Breast epithelium (tissue), 4 donors: Measurements from ENCODE around the gene GTF2B. TPM values are rescaled to one million over a fixed set of nuclear protein-coding genes. Genes with fewer than 3 reads are reported as not detected.

ENCODE experiments used
- DNase-seq, 2 donors: peaks; one replicate each; pipeline ENCODE4 v3.0.0-alpha.2; 2019; ENCODE audit warnings: low spot score in 2 of 2
- H3K27ac ChIP-seq, 2 donors: fragments of 200-600 bp; sonication (generic) in 1 of 2; one replicate each; pipeline ENCODE4 v1.5.1; 2016 to 2019; ENCODE audit warnings: mild to moderate bottlenecking in 1 of 2
- H3K27me3 ChIP-seq, 2 donors: fragments of 200-600 bp; sonication (generic) in 1 of 2; one replicate each; pipeline versions ENCODE4 v1.5.1 to v1.6.0; 2017 to 2019; ENCODE audit warnings: control low read depth in 1 of 2, mild to moderate bottlenecking in 1 of 2
- H3K36me3 ChIP-seq: fragments of 200-600 bp; one replicate; pipeline ENCODE4 v1.5.1; 2019
- H3K4me1 ChIP-seq, 2 donors: fragments of 200-600 bp; sonication (generic); one replicate each; pipeline ENCODE4 v1.5.1; 2016 to 2019; ENCODE audit warnings: control low read depth in 1 of 2
- H3K4me3 ChIP-seq, 3 donors: fragments of 200-600 bp; sonication (generic); 1 replicate in 2 of 3; 2 replicates in 1 of 3; pipeline ENCODE4 v1.5.1; 2016 to 2019; ENCODE audit warnings: mild to moderate bottlenecking in 3 of 3, moderate library complexity in 2 of 3
- H3K9me3 ChIP-seq, 2 donors: fragments of 200-600 bp; sonication (generic) in 1 of 2; one replicate each; pipeline ENCODE4 v1.5.1; 2016 to 2019; ENCODE audit warnings: control low read depth in 1 of 2
- POLR2A ChIP-seq: fragments of 450-650 bp; IDR thresholded peaks from one replicate; pipeline ENCODE4 v1.6.1; 2016; ENCODE audit warnings: antibody characterized with exemption, mild to moderate bottlenecking, moderate library complexity
- POLR2AphosphoS5 ChIP-seq, 3 donors: sonication (generic); formaldehyde crosslinking; IDR thresholded peaks; one replicate each; pipeline ENCODE4 v1.6.1; 2017; ENCODE audit warnings: antibody characterized with exemption in 3 of 3
- intact Hi-C: fragments of 100-400 bp; cut with DNase I; formaldehyde crosslinking; loops from one replicate; pipeline ENCODE4 v1.15.1; 2023; ENCODE audit warnings: low total_unique reads
- total RNA-seq, 3 donors: library from RNA; depleted of rRNA; stranded (reverse); fragments of >200 nt; gene quantifications; one replicate each; pipeline ENCODE4 v1.1.0, GENCODE V29; 2016
- TF ChIP-seq, protein P1 (sequence below), 3 donors: fragments of 450-650 bp; IDR thresholded peaks; one replicate each; pipeline ENCODE4 v1.5.1; 2016 to 2017; ENCODE audit warnings: antibody characterized with exemption in 3 of 3, mild to moderate bottlenecking in 3 of 3, moderate library complexity in 3 of 3

The GTF2B gene
- total RNA-seq, 3 donors from 2014 or later = 33.9 to 53.1 (median 37.4) TPM

DNA sequence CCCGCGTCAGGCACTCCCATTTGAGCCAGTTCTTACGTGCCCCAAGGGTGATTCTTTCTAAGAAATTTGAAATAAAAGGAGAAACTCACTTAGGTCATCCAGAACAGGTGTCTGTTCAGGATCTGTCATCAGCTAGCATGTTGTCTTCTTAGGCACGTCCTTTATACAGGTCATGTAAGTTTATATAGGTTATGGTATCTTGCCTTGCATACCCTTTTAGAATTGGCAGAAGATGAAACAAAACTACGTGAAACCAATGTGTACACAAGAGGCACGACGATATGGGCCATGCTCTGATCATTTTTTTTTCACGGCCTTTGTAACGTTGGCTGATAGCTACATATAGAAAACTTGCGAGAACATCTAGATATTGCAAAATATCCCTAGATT lies 579 bp upstream of the GTF2B start:
- intact Hi-C loops = no loop called here
- Histone ChIP-seq H3K4me3 (peak overlapping the region; percentile 95 to 97 (median 97)), H3K27me3 (no peaks in the 10 kb centered on the region), H3K36me3 (peaks cover 4% of the 10 kb centered on the region), H3K9me3 (no peaks in the 10 kb centered on the region), H3K4me1 (peaks cover 0 to 5% of the 10 kb centered on the region in 2 donors), H3K27ac (peak overlapping the region; percentile 98)
- TF ChIP-seq POLR2A (no peak), POLR2AphosphoS5 (IDR thresholded peaks at IDR 0.05) (no peak)
- TF ChIP-seq, protein P1, sequence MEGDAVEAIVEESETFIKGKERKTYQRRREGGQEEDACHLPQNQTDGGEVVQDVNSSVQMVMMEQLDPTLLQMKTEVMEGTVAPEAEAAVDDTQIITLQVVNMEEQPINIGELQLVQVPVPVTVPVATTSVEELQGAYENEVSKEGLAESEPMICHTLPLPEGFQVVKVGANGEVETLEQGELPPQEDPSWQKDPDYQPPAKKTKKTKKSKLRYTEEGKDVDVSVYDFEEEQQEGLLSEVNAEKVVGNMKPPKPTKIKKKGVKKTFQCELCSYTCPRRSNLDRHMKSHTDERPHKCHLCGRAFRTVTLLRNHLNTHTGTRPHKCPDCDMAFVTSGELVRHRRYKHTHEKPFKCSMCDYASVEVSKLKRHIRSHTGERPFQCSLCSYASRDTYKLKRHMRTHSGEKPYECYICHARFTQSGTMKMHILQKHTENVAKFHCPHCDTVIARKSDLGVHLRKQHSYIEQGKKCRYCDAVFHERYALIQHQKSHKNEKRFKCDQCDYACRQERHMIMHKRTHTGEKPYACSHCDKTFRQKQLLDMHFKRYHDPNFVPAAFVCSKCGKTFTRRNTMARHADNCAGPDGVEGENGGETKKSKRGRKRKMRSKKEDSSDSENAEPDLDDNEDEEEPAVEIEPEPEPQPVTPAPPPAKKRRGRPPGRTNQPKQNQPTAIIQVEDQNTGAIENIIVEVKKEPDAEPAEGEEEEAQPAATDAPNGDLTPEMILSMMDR (IDR thresholded peaks at IDR 0.05) = no peak
- no peak for DNase-seq

DNA sequence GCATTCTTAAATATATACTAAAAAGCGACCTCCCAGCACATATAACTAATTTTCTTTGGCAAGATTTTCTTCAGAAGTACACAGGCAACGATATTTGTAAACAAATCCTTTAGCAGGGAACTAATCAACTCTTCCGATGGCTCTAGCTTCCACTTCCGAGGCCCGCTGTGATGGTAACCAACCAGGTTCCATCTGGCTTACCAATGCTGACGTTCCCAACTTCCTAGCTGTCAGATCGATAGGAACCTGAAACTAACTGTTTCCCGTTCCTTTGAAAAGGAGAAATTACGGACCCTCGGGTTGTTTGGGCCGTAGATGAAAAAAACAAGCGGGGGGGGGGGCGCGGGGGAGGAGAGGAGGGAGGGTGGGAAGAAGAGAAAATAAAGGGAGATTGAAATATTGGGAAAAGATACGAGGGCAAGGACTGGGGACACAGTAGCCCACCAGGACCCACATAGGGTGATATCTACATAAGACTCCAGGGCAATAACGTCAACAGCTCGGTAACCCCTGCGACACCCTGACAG lies 513 bp downstream of the GTF2B start:
- intact Hi-C loops = no loop called here
- TF ChIP-seq POLR2A = no peak
- no peak for TF ChIP-seq POLR2AphosphoS5 (IDR thresholded peaks at IDR 0.05)
- TF ChIP-seq, protein P1 (IDR thresholded peaks at IDR 0.05) = no peak
- Histone ChIP-seq H3K27ac (peak overlapping the region; percentile 98), H3K36me3 (peaks cover 4% of the 10 kb centered on the region), H3K4me3 (peak overlapping the region; percentile 95 to 97 (median 97)), H3K9me3 (no peaks in the 10 kb centered on the region), H3K27me3 (no peaks in the 10 kb centered on the region), H3K4me1 (peaks cover 0 to 5% of the 10 kb centered on the region in 2 donors)
- no peak for DNase-seq

DNA sequence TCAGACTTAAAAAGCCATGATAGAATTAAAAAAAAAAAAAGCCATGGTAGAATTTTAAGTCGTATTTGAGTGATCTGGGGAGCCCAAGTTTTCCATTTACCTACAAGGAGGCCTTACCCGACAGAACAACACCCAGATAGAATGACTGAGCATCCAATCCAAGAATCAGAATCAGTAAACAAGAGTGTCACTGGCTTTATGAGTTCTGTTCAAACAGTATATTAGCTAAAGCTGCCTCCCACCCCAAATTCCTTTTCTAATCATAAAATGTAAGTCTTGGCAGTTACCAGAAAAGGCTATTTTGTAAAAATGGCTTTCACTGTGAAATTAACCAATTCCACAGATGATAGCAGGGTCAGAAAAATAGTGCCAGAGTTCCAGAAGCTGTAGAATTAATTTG lies 1.2 kb downstream of the GTF2B start:
- intact Hi-C loops = no loop called here
- H3K27ac ChIP-seq = peak overlapping the region; percentile 98

DNA sequence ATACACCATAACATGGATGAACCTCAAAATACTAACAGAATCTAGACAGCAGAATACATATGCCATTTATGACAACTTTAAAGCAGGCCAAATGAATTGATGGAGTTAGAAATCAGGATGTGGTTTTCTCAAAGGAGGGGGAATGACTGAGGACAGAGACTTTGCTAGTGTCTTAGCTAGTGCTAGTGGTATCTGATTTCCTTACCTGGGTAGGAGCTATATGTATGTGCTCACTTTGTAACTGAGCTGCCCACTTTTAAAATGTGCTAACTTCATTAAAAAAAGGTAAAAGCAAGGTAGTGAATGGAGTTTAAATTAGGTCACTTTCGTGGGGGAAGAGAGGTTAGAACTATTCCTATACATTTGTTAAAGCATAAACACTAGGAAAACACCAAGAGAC lies 2.6 kb downstream of the GTF2B start:
- Histone ChIP-seq H3K4me3 (no peak overlapping the region), H3K36me3 (peaks cover 4% of the 10 kb centered on the region), H3K27me3 (no peaks in the 10 kb centered on the region), H3K9me3 (no peaks in the 10 kb centered on the region), H3K4me1 (peaks cover 0 to 5% of the 10 kb centered on the region in 2 donors), H3K27ac (no peak overlapping the region)
- no peak for TF ChIP-seq POLR2AphosphoS5 (IDR thresholded peaks at IDR 0.05)
- TF ChIP-seq, protein P1 (IDR thresholded peaks at IDR 0.05) = no peak
- no peak for TF ChIP-seq POLR2A
- intact Hi-C loops = no loop called here
- DNase-seq = no peak

More for the DNA sequence above, 1.2 kb downstream of the GTF2B start:
- Histone ChIP-seq H3K9me3 (no peaks in the 10 kb centered on the region), H3K36me3 (peaks cover 4% of the 10 kb centered on the region), H3K4me3 (peak overlapping the region; percentile 95 to 97 (median 97)), H3K4me1 (peaks cover 0 to 5% of the 10 kb centered on the region in 2 donors), H3K27me3 (no peaks in the 10 kb centered on the region)
- DNase-seq = no peak
- TF ChIP-seq, protein P1 (IDR thresholded peaks at IDR 0.05) = no peak
- TF ChIP-seq POLR2A = no peak
- no peak for TF ChIP-seq POLR2AphosphoS5 (IDR thresholded peaks at IDR 0.05)

DNA sequence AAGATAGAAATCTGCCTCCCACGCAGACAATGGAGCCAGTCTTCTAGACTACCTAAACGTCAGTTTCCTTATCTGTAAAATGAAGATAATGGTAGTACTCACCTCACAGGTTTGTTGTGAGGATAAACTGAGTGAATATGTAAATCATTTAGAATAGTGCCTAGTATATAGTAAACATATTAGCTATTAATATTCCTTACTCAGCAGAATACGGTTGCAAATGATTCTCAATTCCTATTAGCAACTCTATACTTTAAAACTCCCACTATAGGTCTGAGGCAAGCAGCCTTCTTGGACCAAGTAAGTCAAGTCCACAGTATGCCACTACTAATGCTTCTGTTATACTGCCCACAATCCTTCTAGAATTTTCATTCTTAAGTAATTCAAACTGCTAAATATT lies 5.4 kb downstream of the GTF2B start:
- Histone ChIP-seq H3K27me3 (no peaks in the 10 kb centered on the region), H3K4me3 (no peak overlapping the region), H3K36me3 (peaks cover 4% of the 10 kb centered on the region), H3K4me1 (peaks cover 4 to 5% of the 10 kb centered on the region in 2 donors), H3K27ac (no peak overlapping the region), H3K9me3 (no peaks in the 10 kb centered on the region)
- intact Hi-C loops = no loop called here
- TF ChIP-seq POLR2A (no peak), POLR2AphosphoS5 (IDR thresholded peaks at IDR 0.05) (no peak)
- TF ChIP-seq, protein P1 (IDR thresholded peaks at IDR 0.05) = no peak
- no peak for DNase-seq
